Measurements from ENCODE around the gene KRTAP16-1.
"Not testable (repeated sequence)": the region's sequence is repeated elsewhere in the genome, so short reads cannot be mapped to it uniquely, and the experiment has no call there.

The KRTAP16-1 gene, protein sequence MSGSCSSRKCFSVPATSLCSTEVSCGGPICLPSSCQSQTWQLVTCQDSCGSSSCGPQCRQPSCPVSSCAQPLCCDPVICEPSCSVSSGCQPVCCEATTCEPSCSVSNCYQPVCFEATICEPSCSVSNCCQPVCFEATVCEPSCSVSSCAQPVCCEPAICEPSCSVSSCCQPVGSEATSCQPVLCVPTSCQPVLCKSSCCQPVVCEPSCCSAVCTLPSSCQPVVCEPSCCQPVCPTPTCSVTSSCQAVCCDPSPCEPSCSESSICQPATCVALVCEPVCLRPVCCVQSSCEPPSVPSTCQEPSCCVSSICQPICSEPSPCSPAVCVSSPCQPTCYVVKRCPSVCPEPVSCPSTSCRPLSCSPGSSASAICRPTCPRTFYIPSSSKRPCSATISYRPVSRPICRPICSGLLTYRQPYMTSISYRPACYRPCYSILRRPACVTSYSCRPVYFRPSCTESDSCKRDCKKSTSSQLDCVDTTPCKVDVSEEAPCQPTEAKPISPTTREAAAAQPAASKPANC

GRCh38 chr17:41308918-41309359, at the start of gene KRTAP16-1:
Gene KRTAP16-1, minus strand, starts transcription at chr17:41309309. Its CDS starts 56 bp downstream, at chr17:41309253.
- DNase-seq: no peak

- no peak for DNase-seq
These were observed 45.4 kb upstream of the KRTAP16-1 start for GRCh38 chr17:41354536-41354935.

DNA sequence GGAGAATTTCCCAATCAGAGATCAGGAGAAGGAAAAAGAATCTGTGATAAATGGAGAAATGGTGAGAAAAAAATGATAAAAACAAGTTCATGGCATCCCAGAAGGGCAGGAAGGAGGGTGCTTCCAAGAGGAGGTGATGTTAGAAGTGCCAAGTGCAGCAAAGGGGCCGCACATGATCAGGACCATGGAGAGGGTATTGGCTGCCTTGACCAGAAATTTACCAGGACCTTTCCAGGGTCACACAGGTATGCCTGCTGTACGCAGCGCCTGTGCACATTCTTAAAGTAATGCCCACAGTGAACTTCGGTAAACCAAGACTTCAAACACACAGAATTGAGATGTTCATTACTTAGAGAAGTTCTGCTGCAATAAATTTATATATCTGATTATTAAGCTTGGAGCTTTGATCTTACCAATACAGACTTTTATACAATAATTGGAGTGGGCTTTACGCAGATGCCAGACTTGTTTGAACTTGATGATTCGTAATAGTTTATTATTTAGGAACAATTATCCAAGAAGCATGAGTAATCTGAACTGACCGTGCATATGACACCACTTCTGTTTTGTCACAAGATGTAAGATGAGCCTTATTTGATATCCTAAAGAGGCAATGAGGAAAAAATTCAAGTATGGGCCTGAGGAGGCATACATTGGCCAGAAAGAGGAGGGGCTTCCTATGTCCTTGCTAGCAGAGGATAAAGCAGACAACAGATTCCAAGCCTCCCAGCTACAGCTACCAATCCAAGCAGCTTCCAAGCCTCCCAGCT, 43.7 kb upstream of the KRTAP16-1 start:
- no peak for DNase-seq

DNA sequence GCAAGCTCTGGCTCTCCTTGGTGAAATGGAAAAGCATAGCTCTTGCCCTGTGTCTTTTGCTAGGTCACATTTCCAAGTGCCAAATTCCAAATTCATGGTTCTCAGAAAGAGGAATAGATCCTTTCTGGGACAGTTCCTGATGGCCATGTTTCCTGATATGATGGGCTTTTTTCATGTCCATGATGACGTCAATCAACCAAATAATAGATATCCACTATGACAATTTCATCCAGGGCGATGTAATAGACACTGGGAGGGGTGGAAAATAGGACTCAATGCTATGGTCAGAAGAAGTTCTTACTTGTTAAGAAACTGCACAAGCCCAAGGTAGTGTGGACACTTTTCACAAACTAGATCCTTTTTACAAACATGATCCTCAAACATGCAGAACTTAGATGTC, 42.1 kb upstream of the KRTAP16-1 start:
- DNase-seq: no peak

DNA sequence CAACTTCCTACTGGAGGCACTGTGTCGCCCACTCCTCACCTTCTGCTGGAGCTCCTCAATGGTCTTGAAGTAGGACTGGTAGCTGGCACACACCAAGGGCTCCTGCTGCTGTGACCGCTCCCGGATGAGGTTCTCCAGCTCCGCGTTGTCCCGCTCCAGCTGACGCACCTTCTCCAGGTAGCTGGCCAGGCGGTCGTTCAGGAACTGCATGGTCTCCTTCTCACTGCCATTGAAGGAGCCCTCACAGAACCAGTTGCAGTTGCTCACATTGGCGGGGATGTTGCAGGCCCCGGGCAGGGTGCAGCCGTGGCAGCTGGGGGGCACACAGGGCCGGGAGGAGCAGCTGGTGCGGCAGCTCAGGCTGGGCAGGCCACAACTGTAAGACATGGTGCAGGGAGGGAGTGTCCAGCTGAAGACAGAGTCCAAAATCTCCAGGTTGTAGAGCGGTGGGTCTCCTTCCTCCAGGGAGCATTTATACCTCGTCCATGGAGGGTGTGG, 41.3 kb upstream of the KRTAP16-1 start, which contains the start of gene KRT33A:
Gene KRT33A (minus strand): TSS at position 448 of the 498 bp plus-strand sequence. CDS start 61 bp downstream, at position 387.
- not testable (repeated sequence) for DNase-seq

- no peak for DNase-seq
These were observed 39.0 kb upstream of the KRTAP16-1 start for GRCh38 chr17:41347869-41348760.

- not testable (repeated sequence) for DNase-seq
These were observed 37.3 kb upstream of the KRTAP16-1 start for GRCh38 chr17:41346421-41346820.

DNA sequence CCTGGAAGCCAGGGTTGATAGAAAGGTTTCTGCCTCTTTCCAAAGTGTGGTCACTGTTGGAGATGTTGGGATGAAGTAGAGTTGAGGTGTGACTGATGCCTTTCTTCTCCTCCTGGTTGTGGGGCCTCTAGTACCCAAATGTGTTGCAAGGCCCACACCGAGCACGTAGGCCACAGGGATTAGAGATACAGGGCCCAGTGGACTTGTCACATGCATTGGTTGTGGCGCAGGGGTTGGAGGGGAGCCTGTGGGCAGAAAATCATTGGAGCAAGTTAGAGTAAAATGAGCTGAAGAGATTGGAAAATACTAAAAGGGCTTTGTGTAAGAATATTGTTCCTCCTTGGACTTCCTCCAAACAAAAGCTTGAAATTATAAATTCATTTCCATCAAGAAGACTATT, 36.9 kb upstream of the KRTAP16-1 start:
- no peak for DNase-seq

DNA sequence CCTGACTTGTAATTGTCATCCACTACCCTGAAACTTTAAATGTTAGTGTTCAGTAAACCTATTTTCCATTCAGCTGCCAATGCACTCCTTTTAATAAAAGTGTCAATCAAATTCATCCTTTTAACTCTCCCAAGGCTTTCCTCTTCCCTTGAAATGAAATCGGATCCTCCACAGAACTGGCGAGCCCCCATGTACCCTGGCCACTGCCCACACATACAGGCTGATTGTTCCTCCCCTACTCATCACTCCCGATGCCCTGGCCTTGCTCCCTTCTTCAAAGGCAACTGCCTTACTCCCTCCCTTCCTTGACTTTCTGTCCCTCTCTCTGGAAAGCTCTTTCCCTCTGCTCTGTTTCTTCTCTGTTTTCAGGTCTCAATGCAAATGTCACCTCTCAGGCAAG, 33.9 kb upstream of the KRTAP16-1 start:
- DNase-seq: no peak

DNA sequence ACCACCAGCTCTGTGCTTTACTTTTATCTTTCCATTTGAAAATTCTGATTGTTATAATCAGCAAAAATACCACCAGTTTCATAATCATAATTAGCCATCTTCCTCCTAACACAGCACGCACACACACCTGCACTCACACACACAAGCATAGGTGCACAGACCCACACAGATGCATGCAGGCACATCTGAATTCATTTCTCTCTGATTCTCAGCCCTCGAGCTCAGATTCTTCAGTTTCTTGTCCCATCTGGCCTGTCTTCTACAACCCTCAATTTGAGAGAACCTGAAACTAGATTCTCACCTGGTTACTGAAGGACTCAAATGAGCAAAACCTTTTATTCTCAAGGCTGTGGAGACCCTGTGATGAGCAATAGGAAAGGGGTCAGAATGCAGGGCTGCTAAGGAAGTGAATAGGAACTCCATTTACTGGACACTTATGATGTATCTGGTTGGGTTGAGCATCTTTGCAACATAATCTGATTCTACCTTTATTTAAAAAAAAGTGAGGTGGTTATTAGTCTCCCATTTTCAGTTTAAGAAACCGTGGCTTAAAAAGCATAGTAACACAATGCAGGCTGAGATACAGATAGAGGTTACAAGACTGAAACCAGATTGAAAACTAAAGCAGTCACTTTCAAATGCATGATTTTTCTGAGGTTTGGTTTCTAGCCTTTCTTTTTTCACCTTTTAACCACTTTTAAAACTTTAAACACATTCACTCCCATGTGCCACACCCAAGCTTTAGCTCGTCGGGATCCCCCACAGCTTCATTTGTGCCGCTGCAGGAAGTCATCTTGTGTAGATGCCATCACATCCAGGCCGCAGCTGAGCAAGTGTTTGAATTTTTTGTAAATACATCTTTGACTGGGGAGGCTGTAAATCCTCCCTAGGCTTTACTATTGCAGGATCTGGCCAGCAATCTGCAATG, 32.1 kb upstream of the KRTAP16-1 start:
- no peak for DNase-seq

DNA sequence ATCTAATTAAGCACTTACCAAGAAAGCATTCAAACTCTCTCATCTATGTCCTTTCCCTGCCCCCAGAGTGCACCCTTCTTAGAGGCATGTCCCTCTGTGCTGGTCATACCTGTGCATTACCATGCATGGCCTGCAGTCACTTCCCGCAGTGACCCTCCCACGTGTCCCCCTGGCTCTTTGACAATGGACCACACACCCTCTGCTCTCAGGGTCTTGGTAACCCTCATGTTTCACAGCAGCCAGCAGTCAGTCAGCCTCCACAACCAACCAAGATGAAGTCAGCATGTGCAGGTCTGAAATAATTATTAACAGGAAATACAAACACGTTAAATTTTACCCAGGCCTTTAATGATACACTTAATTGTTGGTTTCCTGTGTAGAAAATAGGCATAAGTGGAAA, 31.4 kb upstream of the KRTAP16-1 start:
- DNase-seq: no peak

DNA sequence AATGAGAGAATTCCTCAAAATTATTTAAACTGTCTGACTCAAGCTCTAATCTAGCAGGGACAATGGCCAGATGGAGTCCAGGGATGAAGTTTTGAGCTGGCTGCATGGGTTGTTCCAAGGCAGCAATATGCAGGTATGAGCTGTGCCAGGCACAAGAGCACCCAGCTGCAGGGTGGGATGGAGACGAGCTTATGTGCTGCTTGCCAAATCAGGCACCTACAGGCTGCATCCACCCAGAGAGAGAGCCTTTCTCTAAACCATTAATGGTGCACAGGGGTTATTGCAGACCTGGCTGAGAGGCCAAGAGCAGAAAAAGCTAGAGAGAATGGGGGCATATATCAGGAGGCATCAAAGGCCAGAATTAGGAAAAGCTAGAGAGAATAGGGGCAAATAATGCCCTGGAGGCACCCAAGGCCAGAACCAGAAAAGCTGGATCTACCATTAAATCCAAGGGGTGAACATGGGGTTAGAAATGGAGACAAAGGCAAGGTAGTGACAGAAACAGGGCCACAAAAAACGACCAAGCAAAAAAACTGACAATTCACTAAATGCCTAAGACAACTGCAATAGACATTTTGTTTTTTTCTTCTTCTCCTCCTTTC, 30.6 kb upstream of the KRTAP16-1 start:
- no peak for DNase-seq

DNA sequence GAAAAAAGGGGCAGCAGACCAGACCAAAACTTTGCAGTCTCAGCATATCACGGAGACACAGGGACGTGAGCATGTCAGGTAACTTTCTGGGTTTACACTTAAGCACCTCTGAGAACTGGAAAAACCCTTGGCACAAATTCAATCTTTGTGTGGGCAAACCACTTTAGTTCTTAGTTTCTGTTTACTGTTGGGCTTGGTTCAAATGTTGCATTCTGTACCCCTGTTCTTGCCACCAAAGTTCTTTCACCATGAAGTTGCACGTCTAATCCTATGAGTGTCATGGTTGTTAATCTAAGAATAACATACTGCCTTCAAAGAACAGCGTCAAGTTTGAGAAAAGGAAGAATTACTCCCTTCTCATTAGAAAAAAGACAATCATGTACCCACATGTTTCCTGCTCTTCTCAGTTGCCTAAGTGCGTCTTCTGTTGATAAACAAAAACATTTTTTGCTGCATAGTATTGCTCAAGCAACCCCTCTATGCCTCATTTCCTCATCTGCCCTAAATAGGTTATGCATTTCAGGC, 29.9 kb upstream of the KRTAP16-1 start:
- no peak for DNase-seq

- DNase-seq: no peak
These were observed 26.6 kb upstream of the KRTAP16-1 start for GRCh38 chr17:41335747-41336146.

DNA sequence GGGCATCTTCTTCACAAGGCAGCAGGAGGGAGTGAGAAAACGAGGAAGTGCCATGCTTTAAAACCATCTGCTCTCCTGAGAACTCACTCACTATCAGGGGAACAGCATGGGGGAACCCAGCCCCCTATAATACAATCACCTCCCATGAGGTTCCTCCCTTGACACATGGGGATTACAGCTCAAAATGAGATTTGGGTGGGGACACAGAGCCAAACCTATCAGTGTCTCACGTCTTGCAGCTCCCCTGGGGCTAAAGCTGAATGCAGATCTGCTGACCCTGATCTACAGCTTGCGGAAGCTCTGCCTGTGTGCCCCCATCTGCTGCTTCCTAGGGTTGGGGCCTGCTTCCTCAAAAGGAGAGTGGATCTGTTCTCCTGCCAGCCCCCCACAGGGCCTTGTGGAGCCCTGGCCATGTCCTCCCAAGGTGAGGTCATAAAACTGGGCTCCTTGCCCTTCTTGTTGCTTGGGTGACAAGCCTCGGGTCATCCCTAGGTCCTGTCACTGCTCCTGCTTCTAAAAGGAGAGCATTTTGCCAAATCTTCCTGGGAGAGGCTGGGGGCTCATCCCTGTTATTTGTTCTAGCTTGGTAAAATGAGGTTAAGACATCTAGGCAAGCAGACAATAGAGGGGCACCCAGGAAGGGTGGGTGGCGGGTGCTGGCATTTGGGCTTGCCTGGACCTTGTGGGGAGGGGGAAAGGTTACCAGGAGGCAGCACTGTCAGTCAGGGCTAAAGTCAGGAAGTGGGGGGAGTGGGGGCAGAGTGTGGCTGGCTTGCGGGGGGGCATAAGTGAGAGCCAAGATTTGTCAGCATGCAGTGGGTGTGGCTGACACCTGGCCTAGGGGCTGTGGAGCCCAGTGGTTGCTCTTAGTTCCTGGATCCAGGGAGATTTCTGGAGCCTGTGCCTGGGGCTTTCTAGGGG, 25.5 kb upstream of the KRTAP16-1 start:
- no peak for DNase-seq

DNA sequence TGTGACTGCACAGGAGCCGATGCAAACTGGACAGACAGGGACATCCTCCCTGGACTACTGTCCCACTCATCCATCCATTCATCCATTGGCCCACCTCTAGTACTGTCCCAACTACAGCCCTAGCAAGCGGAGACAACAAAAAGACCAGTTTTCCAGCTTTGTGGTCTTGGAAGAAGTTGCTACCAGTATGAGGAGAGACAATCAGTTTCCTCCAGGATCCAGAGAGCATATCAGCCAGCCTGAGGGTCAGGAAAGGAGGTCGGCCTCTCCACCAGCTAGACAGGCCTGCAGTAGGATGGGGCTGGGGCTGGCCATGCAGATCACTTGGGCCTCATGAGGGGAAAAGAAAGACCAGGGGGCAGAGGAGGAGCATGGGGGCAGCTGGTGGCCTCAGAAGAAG, 24.7 kb upstream of the KRTAP16-1 start:
- DNase-seq: no peak

DNA sequence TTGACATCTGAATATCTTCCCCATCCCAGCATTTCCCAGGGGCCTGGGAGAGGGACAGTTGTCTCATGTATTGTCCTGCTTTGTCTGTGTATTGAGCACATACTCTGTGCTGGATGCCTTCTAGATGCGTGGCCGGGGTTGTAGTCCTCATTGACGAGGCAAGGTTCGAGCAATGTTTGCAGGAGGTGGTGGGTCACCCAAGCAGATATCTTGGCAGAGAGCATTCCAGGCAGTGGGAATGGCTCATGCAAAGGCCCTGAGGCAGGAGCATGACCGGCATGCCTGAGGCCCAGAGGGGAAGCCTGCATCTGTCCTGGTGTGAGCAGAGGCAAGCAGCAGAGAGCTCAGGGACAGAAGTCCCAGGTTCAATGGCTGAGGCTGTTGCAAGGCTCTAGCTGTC, 24.0 kb upstream of the KRTAP16-1 start:
- no peak for DNase-seq

DNA sequence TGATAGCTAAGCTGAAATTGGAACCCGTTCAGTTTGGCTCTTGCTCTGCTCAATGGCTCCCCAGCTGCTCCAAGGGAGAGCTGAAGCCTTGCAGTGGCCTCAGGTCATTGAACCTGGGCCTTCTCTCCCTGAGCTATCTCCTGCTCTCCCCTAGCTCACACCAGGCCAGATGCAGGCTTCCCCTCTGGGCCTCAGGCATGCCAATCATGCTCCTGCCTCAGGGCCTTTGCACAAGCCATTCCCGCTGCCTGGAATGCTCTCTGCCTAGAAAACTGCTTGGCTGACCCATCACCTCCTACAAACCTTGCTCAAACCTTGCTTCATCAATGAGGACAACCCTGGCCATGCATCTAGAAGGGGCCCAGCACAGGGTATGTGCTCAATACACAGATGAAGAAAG, 23.1 kb upstream of the KRTAP16-1 start:
- no peak for DNase-seq

- DNase-seq: no peak
These were observed 22.5 kb upstream of the KRTAP16-1 start for GRCh38 chr17:41331606-41332005.
